RWPE2 (cell line): ENCODE data around the gene BCAS1.

Experiments
- ATAC-seq: fragments of 200-7000 bp; cut with Tn5 transposase; 3 replicates; pipeline ENCODE4 v1.9.1; 2021; ENCODE audit warnings: low read depth
- DNase-seq: peaks from one replicate; pipeline ENCODE4 v3.0.0-alpha.2; 2020; ENCODE audit warnings: low spot score
- H3K27ac ChIP-seq: fragments of 450-650 bp; 2 replicates; pipeline ENCODE4 v1.5.1; 2017; ENCODE audit warnings: mild to moderate bottlenecking; ENCODE audit not compliant: poor library complexity, severe bottlenecking
- H3K27me3 ChIP-seq: fragments of 250-450 bp; sonication (Bioruptor Pico); 2 replicates; pipeline ENCODE4 v1.5.1; 2021; ENCODE audit warnings: mild to moderate bottlenecking, moderate library complexity; ENCODE audit not compliant: insufficient read depth, poor library complexity, severe bottlenecking
- H3K36me3 ChIP-seq: fragments of 250-450 bp; sonication (Bioruptor Pico); 2 replicates; pipeline ENCODE4 v1.5.1; 2020; ENCODE audit warnings: low read depth, mild to moderate bottlenecking, moderate library complexity
- H3K4me1 ChIP-seq: fragments of 250-450 bp; sonication (Bioruptor Pico); 2 replicates; pipeline ENCODE4 v1.5.1; 2021; ENCODE audit warnings: mild to moderate bottlenecking, moderate library complexity; ENCODE audit not compliant: insufficient read depth, poor library complexity, severe bottlenecking
- H3K4me3 ChIP-seq: fragments of 250-450 bp; sonication (Bioruptor Pico); 2 replicates; pipeline ENCODE4 v1.5.1; 2021; ENCODE audit warnings: mild to moderate bottlenecking, moderate library complexity; ENCODE audit not compliant: severe bottlenecking
- H3K9me3 ChIP-seq: fragments of 250-450 bp; sonication (Bioruptor Pico); 2 replicates; pipeline ENCODE4 v1.5.1; 2021; ENCODE audit warnings: mild to moderate bottlenecking, moderate library complexity; ENCODE audit not compliant: severe bottlenecking
- CTCF ChIP-seq: fragments of 450-650 bp; IDR thresholded peaks from one replicate; pipeline ENCODE4 v1.5.1; 2017; ENCODE audit warnings: mild to moderate bottlenecking, moderate library complexity; ENCODE audit not compliant: poor library complexity, severe bottlenecking

The BCAS1 gene

GRCh38 chr20:54028276-54029011 lies 42.0 kb downstream of the BCAS1 start:
- no peaks in the 10 kb centered on the region for H3K9me3 ChIP-seq
- no peaks in the 10 kb centered on the region for H3K36me3 ChIP-seq
- TF ChIP-seq CTCF = no peak
- H3K27me3 ChIP-seq = peaks cover 7% of the 10 kb centered on the region
- ATAC-seq (no peak), DNase-seq (no peak)
- H3K4me3 ChIP-seq = no peak overlapping the region
- H3K4me1 ChIP-seq = no peaks in the 10 kb centered on the region
- no peak overlapping the region for H3K27ac ChIP-seq

- H3K4me3 ChIP-seq = no peak overlapping the region
- no peak for ATAC-seq
Measured at GRCh38 chr20:54027704-54028103, 42.7 kb downstream of the BCAS1 start.

GRCh38 chr20:54026295-54027064 lies 43.9 kb downstream of the BCAS1 start:
- H3K9me3 ChIP-seq = no peaks in the 10 kb centered on the region
- no peaks in the 10 kb centered on the region for H3K4me1 ChIP-seq
- TF ChIP-seq CTCF = no peak
- DNase-seq (no peak), ATAC-seq (peak; percentile 59; the same call in 2 of the 3 replicates)
- peaks cover 6% of the 10 kb centered on the region for H3K27me3 ChIP-seq
- H3K36me3 ChIP-seq = no peaks in the 10 kb centered on the region
- no peak overlapping the region for H3K27ac ChIP-seq
- no peak overlapping the region for H3K4me3 ChIP-seq

More at GRCh38 chr20:54027704-54028103, 42.7 kb downstream of the BCAS1 start:
- H3K27ac ChIP-seq = no peak overlapping the region
- H3K27me3 ChIP-seq = peaks cover 6% of the 10 kb centered on the region
- no peak for DNase-seq
- no peaks in the 10 kb centered on the region for H3K36me3 ChIP-seq
- no peak for TF ChIP-seq CTCF
- no peaks in the 10 kb centered on the region for H3K9me3 ChIP-seq
- no peaks in the 10 kb centered on the region for H3K4me1 ChIP-seq

- DNase-seq (no peak), ATAC-seq (no peak)
- no peak for TF ChIP-seq CTCF
- Histone ChIP-seq H3K27me3 (peaks cover 6% of the 10 kb centered on the region), H3K4me1 (no peaks in the 10 kb centered on the region), H3K27ac (no peak overlapping the region), H3K36me3 (no peaks in the 10 kb centered on the region), H3K9me3 (no peaks in the 10 kb centered on the region), H3K4me3 (no peak overlapping the region)
Measured at GRCh38 chr20:54025251-54025771, 45.1 kb downstream of the BCAS1 start.
